Esophagus muscularis mucosa (tissue), 3 donors: ENCODE data around the gene FBXW12.
A peak's percentile ranks its signal among the peaks of the same experiment; 100 is the strongest.

Experiments used
- CTCF ChIP-seq, 3 experiments: fragments of 200-600 bp in 2 of 3; fragments of 450-650 bp in 1 of 3; sonication (generic) in 2 of 3; IDR thresholded peaks; one replicate each; pipeline ENCODE4 v1.5.1; 2017 to 2019; ENCODE audit warnings: antibody characterized with exemption in 3 of 3, mild to moderate bottlenecking in 2 of 3, moderate library complexity in 1 of 3
- EP300 ChIP-seq: sonication (generic); formaldehyde crosslinking; IDR thresholded peaks from one replicate; pipeline ENCODE4 v1.6.1; 2017; ENCODE audit warnings: antibody characterized with exemption

DNA sequence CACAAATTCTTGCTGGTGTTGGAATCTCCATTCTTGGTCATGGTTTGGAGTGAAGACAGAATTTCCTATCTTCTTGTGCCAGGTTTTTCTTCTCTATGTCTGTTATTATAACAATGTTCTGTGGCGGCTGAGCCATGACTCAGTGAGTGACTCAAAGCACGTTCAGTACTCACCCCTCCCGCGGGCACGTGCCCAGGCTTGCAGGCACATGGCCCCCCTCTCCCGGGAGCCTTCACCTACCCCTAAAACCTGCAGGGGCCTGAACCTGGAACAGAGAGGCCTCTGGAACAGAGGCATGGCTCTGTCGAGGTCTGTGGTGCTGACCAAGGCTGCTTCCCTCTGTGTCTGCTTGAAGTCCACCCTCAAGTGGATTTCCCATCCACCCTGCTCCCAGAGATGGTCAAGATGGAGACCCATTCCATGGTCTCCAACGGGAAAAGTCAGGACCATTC is 30.3 kb downstream of the FBXW12 start:
- TF ChIP-seq EP300, result peak; percentile 76
- no peak for TF ChIP-seq CTCF (IDR thresholded peaks at IDR 0.05)
